Lower leg skin (tissue), 4 donors: ENCODE data around the gene ZSCAN20. TPM values are rescaled to one million over a fixed set of nuclear protein-coding genes. Genes with fewer than 3 reads are reported as not detected.
"Not testable (repeated sequence)": the region's sequence is repeated elsewhere in the genome, so short reads cannot be mapped to it uniquely, and the experiment has no call there.

Source experiments
- DNase-seq, 2 donors: peaks; one replicate each; pipeline ENCODE4 v3.0.0-alpha.2; 2019; ENCODE audit warnings: low spot score in 2 of 2
- H3K4me3 ChIP-seq: fragments of 200-600 bp; sonication (generic); 2 replicates; pipeline ENCODE4 v1.5.1; 2017; ENCODE audit warnings: mild to moderate bottlenecking, low read depth; ENCODE audit not compliant: poor library complexity, severe bottlenecking
- CTCF ChIP-seq, 3 donors: fragments of 450-650 bp; IDR thresholded peaks; one replicate each; pipeline ENCODE4 v1.5.1; 2016; ENCODE audit warnings: antibody characterized with exemption in 3 of 3, mild to moderate bottlenecking in 3 of 3, moderate library complexity in 2 of 3
- POLR2A ChIP-seq, 2 donors: fragments of 450-650 bp; IDR thresholded peaks; one replicate each; pipeline ENCODE4 v1.6.1; 2016 to 2017; ENCODE audit warnings: antibody characterized with exemption in 2 of 2, mild to moderate bottlenecking in 1 of 2, moderate library complexity in 1 of 2
- WGBS, 2 donors: methylation state at CpG; one replicate each; pipeline ENCODE4 v1.1.5; 2018; 5-methylcytosine and 5-hydroxymethylcytosine counted together
- intact Hi-C: fragments of 100-400 bp; cut with DNase I; formaldehyde crosslinking; loops from one replicate; pipeline ENCODE4 v1.15.0; 2023; ENCODE audit warnings: low total_unique reads
- total RNA-seq, 4 donors: library from RNA; depleted of rRNA; stranded (reverse); fragments of >200 nt; gene quantifications; one replicate each; pipeline ENCODE4 v1.1.0, GENCODE V29; 2016

ZSCAN20 gene
- total RNA-seq, 4 donors from 2014 or later = 0.91 to 3.6 (median 3.0) TPM

DNA sequence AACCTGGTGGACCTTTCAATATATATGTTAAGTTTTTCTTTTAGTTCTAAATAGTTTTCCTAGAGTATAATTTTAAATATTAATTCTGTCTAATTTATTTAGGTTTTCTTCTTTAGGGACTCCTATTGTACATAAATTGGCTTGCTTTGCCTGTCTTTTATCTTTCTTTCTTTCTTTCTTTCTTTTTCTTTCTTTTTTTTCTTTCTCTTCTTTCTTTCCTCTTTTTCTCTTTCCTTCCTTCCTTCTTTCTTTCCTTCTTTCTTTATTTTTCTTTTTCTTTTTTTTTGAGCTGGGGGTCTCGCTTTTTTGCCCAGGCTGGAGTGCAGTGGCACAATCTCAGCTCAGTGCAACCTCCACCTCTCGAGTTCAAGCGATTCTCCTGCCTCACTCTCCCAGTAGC, 35.2 kb downstream of the ZSCAN20 start:
- no peak for TF ChIP-seq CTCF (IDR thresholded peaks at IDR 0.05)
- TF ChIP-seq POLR2A (IDR thresholded peaks at IDR 0.05) = no peak
- intact Hi-C loops = no loop called here
- WGBS, 2 donors = 96 to 98% methylated on average over 3 of the region's 3 CpGs

DNA sequence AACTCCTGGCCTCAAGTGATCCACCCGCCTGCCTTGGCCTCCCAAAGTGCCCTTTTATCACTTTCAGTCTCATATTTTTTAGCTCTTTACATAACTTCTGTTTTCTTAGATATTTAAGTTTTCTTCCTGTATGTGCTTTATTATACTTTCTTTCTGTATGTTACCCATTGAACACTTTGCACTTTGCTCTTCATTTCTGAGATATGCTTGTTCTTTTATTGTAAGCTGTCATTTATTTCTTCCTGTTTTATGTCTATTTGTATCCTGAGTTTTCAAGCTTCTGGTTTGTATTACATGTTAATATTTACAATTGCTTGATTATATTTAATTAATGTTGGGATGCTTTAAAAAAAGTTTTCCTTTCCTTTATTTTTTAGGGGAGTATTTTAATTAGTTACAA, 35.7 kb downstream of the ZSCAN20 start:
- intact Hi-C loops = no loop called here

More for the DNA sequence above, 35.2 kb downstream of the ZSCAN20 start:
- DNase-seq = no peak
- H3K4me3 ChIP-seq = no peak overlapping the region

GRCh38 chr1:33509276-33509675, 36.8 kb downstream of the ZSCAN20 start:
- intact Hi-C loops = not testable (repeated sequence)

More for the DNA sequence above, 35.7 kb downstream of the ZSCAN20 start:
- no peak for TF ChIP-seq POLR2A (IDR thresholded peaks at IDR 0.05)
- no peak for TF ChIP-seq CTCF (IDR thresholded peaks at IDR 0.05)
- no peak for DNase-seq
- WGBS, 2 donors = 75 to 94% methylated on average over 1 of the region's 1 CpG
- no peak overlapping the region for H3K4me3 ChIP-seq

DNA sequence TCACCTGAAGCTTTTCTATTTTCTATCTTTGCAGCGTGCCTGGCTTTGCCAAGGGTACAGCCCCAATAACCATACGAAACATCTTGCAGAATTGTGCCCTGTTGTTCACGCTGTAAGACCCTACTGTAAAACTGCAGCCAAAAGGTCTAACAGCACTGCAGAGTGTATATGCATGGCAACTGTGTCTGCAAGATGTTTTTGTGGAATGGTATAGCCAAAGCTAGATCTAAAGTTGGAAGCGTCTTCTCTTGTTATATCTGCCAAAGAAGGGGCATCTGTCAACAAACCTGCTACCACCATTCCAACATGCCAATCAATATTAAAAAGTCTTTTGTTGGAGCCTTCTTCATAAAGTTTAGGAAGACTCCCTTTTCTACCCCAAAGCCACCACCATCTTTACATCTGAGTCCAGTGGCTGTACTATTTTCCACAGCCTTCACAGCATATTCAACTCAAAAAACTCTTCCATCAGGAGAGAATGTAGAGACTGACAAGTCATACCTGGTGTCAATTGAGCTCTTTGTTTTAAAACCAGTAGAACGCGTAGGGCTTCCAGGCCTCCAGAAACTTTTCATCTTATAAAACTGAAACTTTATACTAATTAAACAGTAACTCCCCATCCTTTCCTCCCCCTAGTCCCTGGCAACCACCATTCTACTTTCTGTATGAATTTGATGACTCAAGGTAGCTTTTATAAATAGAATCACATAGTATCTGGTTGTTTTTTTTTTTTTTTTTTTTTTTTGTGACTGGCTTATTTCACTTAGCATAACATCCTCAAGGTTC, 40.0 kb downstream of the ZSCAN20 start:
- TF ChIP-seq CTCF (IDR thresholded peaks at IDR 0.05) (no peak), POLR2A (IDR thresholded peaks at IDR 0.05) (no peak)
- whole genome bisulfite sequencing, 2 donors = 82 to 84% methylated on average over 6 of the region's 6 CpGs
- no peak overlapping the region for H3K4me3 ChIP-seq
- intact Hi-C loops = no loop called here
- DNase-seq = no peak

More at GRCh38 chr1:33509276-33509675, 36.8 kb downstream of the ZSCAN20 start:
- WGBS, 2 donors = 90 to 100% methylated on average over 10 to 21 of the region's 24 CpGs
- H3K4me3 ChIP-seq, DNase-seq: not testable (repeated sequence)

GRCh38 chr1:33515112-33515511, 42.7 kb downstream of the ZSCAN20 start:
- no peak for TF ChIP-seq CTCF (IDR thresholded peaks at IDR 0.05)
- TF ChIP-seq POLR2A (IDR thresholded peaks at IDR 0.05) = no peak
- intact Hi-C loops = no loop called here
- WGBS, 2 donors = 86 to 88% methylated on average over 8 of the region's 8 CpGs
- no peak overlapping the region for H3K4me3 ChIP-seq
- no peak for DNase-seq

GRCh38 chr1:33515607-33516006, 43.2 kb downstream of the ZSCAN20 start:
- intact Hi-C loops = no loop called here
- TF ChIP-seq POLR2A (IDR thresholded peaks at IDR 0.05) = no peak
- no peak for TF ChIP-seq CTCF (IDR thresholded peaks at IDR 0.05)
- 77 to 81% methylated on average over 2 of the region's 2 CpGs for WGBS, 2 donors
- DNase-seq = no peak
- H3K4me3 ChIP-seq = no peak overlapping the region
